A673 (cell line): Measurements from ENCODE around the gene PPIL6. TPM values are rescaled to one million over a fixed set of nuclear protein-coding genes. Genes with fewer than 3 reads are reported as not detected.

Source experiments
- BruUV-seq: library from RNA; stranded (reverse); fragments of 400-500 nt; replicated peaks from 2 replicates; lab custom pipeline; 2021; lab: Mats Ljungman, UMichigan
- CTCF ChIA-PET: fragments of 300-600 bp; sonication (Branson Sonifier 250); formaldehyde crosslinking; loops from one replicate; lab custom pipeline; 2022; ENCODE audit warnings: antibody characterized with exemption; lab: Charles Lee
- POLR2A ChIA-PET: fragments of 300-600 bp; sonication (Branson Sonifier 250); formaldehyde crosslinking; loops from one replicate; lab custom pipeline; 2022; ENCODE audit warnings: antibody characterized with exemption; ENCODE audit not compliant: low non-redundant PET; lab: Charles Lee
- DNase-seq: peaks from one replicate; pipeline ENCODE4 v3.0.0-alpha.2; 2015; ENCODE audit warnings: low spot score
- H3K27ac ChIP-seq: fragments of 200-600 bp; sonication (generic); 2 replicates; pipeline ENCODE4 v1.5.1; 2016; ENCODE audit warnings: mixed run types, low read depth, mild to moderate bottlenecking, mixed read lengths, antibody characterized with exemption, low read length; ENCODE audit not compliant: poor library complexity, severe bottlenecking
- H3K27me3 ChIP-seq: fragments of 200-600 bp; sonication (generic); replicated peaks from 2 replicates; pipeline ENCODE4 v1.6.1; 2017; ENCODE audit warnings: mixed run types, low read depth, mild to moderate bottlenecking, mixed read lengths, antibody characterized with exemption, low read length; ENCODE audit not compliant: insufficient read depth, poor library complexity
- H3K36me3 ChIP-seq: fragments of 200-600 bp; sonication (generic); 2 replicates; pipeline ENCODE4 v1.6.1; 2016; ENCODE audit warnings: mixed run types, mild to moderate bottlenecking, mixed read lengths, antibody characterized with exemption, low read length; ENCODE audit not compliant: insufficient read depth, poor library complexity, severe bottlenecking
- H3K4me1 ChIP-seq: fragments of 200-600 bp; sonication (generic); 2 replicates; pipeline ENCODE4 v1.6.1; 2017; ENCODE audit warnings: mixed run types, mild to moderate bottlenecking, mixed read lengths, antibody characterized with exemption, low read length; ENCODE audit not compliant: insufficient read depth, poor library complexity, severe bottlenecking
- H3K4me3 ChIP-seq: fragments of 200-600 bp; sonication (generic); 2 replicates; pipeline ENCODE4 v1.5.1; 2016; ENCODE audit warnings: low read depth, mixed run types, mild to moderate bottlenecking, mixed read lengths, low read length; ENCODE audit not compliant: poor library complexity, severe bottlenecking
- H3K9me3 ChIP-seq: fragments of 200-600 bp; sonication (generic); 2 replicates; pipeline ENCODE4 v1.6.1; 2016; ENCODE audit warnings: mixed run types, low read depth, mild to moderate bottlenecking, mixed read lengths, antibody characterized with exemption, low read length; ENCODE audit not compliant: poor library complexity, severe bottlenecking
- CTCF ChIP-seq: fragments of 300-800, 200-600 bp; sonication (generic); conservative IDR thresholded peaks from 2 replicates; pipeline ENCODE4 v1.5.1; 2017; ENCODE audit warnings: low read depth, mild to moderate bottlenecking, antibody characterized with exemption, low read length, moderate library complexity, mixed read lengths
- EZH2 ChIP-seq: fragments of 200-600 bp; sonication (generic); IDR thresholded peaks from 2 replicates; pipeline ENCODE4 v1.6.1; 2017; ENCODE audit warnings: borderline replicate concordance, low read depth, mild to moderate bottlenecking, mixed read lengths, antibody characterized with exemption, low read length; ENCODE audit not compliant: poor library complexity, severe bottlenecking
- intact Hi-C: fragments of 100-400 bp; cut with micrococcal nuclease; formaldehyde crosslinking; loops from one replicate; pipeline ENCODE4 v1.10.0; 2022; ENCODE audit not compliant: unreplicated experiment
- total RNA-seq: library from RNA; stranded (reverse); gene quantifications from 2 replicates; pipeline ENCODE4 v1.2.3, GENCODE V29; 2021

PPIL6 gene
- total RNA-seq, 1 experiment from 2014 or later, result 1.8 TPM

- TF ChIP-seq CTCF, result no peak
- no peak for TF ChIP-seq EZH2
- CTCF ChIA-PET, result no interaction called here
- H3K27ac ChIP-seq, result no peak overlapping the region
- peaks cover 58% of the 10 kb centered on the region for H3K36me3 ChIP-seq
- intact Hi-C loops, result no loop called here
- DNase-seq, result no peak
- H3K9me3 ChIP-seq, result no peaks in the 10 kb centered on the region
- POLR2A ChIA-PET, result no interaction called here
- no TSS peak for BruUV-seq
- no peaks in the 10 kb centered on the region for H3K27me3 ChIP-seq
- peak overlapping the region; percentile 15 for H3K4me3 ChIP-seq
- peaks cover 14% of the 10 kb centered on the region for H3K4me1 ChIP-seq
Observed at GRCh38 chr6:109478222-109478805, 37.9 kb upstream of the PPIL6 start.

- CTCF ChIA-PET, result no interaction called here
- Histone ChIP-seq H3K27me3 (no peaks in the 10 kb centered on the region), H3K27ac (no peak overlapping the region), H3K4me1 (peaks cover 14% of the 10 kb centered on the region), H3K9me3 (no peaks in the 10 kb centered on the region), H3K36me3 (peaks cover 63% of the 10 kb centered on the region), H3K4me3 (no peak overlapping the region)
- no peak for DNase-seq
- intact Hi-C loops, result no loop called here
- POLR2A ChIA-PET, result no interaction called here
- TF ChIP-seq EZH2 (no peak), CTCF (no peak)
- BruUV-seq, result no TSS peak
Observed at GRCh38 chr6:109477725-109478124, 37.3 kb upstream of the PPIL6 start.

- no TSS peak for BruUV-seq
- no peaks in the 10 kb centered on the region for H3K9me3 ChIP-seq
- intact Hi-C loops, result no loop called here
- CTCF ChIA-PET, result no interaction called here
- no peak overlapping the region for H3K27ac ChIP-seq
- no peaks in the 10 kb centered on the region for H3K27me3 ChIP-seq
- peaks cover 63% of the 10 kb centered on the region for H3K36me3 ChIP-seq
- peaks cover 14% of the 10 kb centered on the region for H3K4me1 ChIP-seq
- no peak for TF ChIP-seq EZH2
- TF ChIP-seq CTCF, result no peak
- POLR2A ChIA-PET, result no interaction called here
- DNase-seq, result no peak
- no peak overlapping the region for H3K4me3 ChIP-seq
Observed at GRCh38 chr6:109477184-109477583, 36.8 kb upstream of the PPIL6 start.
